Measurements from ENCODE around the gene ADARB1.
A peak's percentile ranks its signal among the peaks of the same experiment; 100 is the strongest.

ADARB1 gene

GRCh38 chr21:45104560-45104959 lies 30.2 kb downstream of the ADARB1 start:
- no peak for DNase-seq (ENCODE audit: insufficient read length)
- FAIRE-seq, result no peak
- no peak for TF ChIP-seq TAF1 (IDR thresholded peaks at IDR 0.05; ENCODE audit: borderline replicate concordance, low read depth, low read length)
- TF ChIP-seq POLR2AphosphoS5 (IDR thresholded peaks at IDR 0.05; ENCODE audit: low read depth, low read length), result no peak
- no peak for TF ChIP-seq POLR2A (IDR thresholded peaks at IDR 0.05; ENCODE audit: low read depth, low read length)

GRCh38 chr21:45105906-45106485 lies 31.6 kb downstream of the ADARB1 start:
- no peak for FAIRE-seq
- TF ChIP-seq TAF1 (IDR thresholded peaks at IDR 0.05; ENCODE audit: borderline replicate concordance, low read depth, low read length), result no peak
- no peak for TF ChIP-seq POLR2A (IDR thresholded peaks at IDR 0.05; ENCODE audit: low read depth, low read length)
- TF ChIP-seq POLR2AphosphoS5 (IDR thresholded peaks at IDR 0.05; ENCODE audit: low read depth, low read length), result no peak
- DNase-seq (ENCODE audit: insufficient read length), result no peak

- no peak for FAIRE-seq
- no peak for TF ChIP-seq TAF1 (IDR thresholded peaks at IDR 0.05; ENCODE audit: borderline replicate concordance, low read depth, low read length)
- TF ChIP-seq POLR2A (IDR thresholded peaks at IDR 0.05; ENCODE audit: low read depth, low read length), result no peak
- TF ChIP-seq POLR2AphosphoS5 (IDR thresholded peaks at IDR 0.05; ENCODE audit: low read depth, low read length), result no peak
- DNase-seq (ENCODE audit: insufficient read length), result no peak
Measured at GRCh38 chr21:45108034-45108790, 33.8 kb downstream of the ADARB1 start.

GRCh38 chr21:45108808-45109781 lies 34.7 kb downstream of the ADARB1 start:
- TF ChIP-seq POLR2A (IDR thresholded peaks at IDR 0.05; ENCODE audit: low read depth, low read length) (no peak), TAF1 (IDR thresholded peaks at IDR 0.05; ENCODE audit: borderline replicate concordance, low read depth, low read length) (no peak)
- FAIRE-seq (peak; percentile 14), DNase-seq (ENCODE audit: insufficient read length) (no peak)

- TF ChIP-seq POLR2AphosphoS5 (IDR thresholded peaks at IDR 0.05; ENCODE audit: low read depth, low read length) (no peak; the same call in 1 of the 2 replicates), TAF1 (IDR thresholded peaks at IDR 0.05; ENCODE audit: borderline replicate concordance, low read depth, low read length) (no peak), POLR2A (IDR thresholded peaks at IDR 0.05; ENCODE audit: low read depth, low read length) (no peak)
- DNase-seq (ENCODE audit: insufficient read length) (peak; percentile 58), FAIRE-seq (peak; percentile 87)
Measured at GRCh38 chr21:45109831-45110492, 35.6 kb downstream of the ADARB1 start.

- no peak for DNase-seq (ENCODE audit: insufficient read length)
- no peak for FAIRE-seq
- no peak for TF ChIP-seq POLR2AphosphoS5 (IDR thresholded peaks at IDR 0.05; ENCODE audit: low read depth, low read length)
- TF ChIP-seq TAF1 (IDR thresholded peaks at IDR 0.05; ENCODE audit: borderline replicate concordance, low read depth, low read length), result no peak
- TF ChIP-seq POLR2A (IDR thresholded peaks at IDR 0.05; ENCODE audit: low read depth, low read length), result no peak
Measured at GRCh38 chr21:45110873-45111624, 36.7 kb downstream of the ADARB1 start.

GRCh38 chr21:45111703-45112102 lies 37.3 kb downstream of the ADARB1 start:
- TF ChIP-seq POLR2A (IDR thresholded peaks at IDR 0.05; ENCODE audit: low read depth, low read length) (no peak), POLR2AphosphoS5 (IDR thresholded peaks at IDR 0.05; ENCODE audit: low read depth, low read length) (no peak), TAF1 (IDR thresholded peaks at IDR 0.05; ENCODE audit: borderline replicate concordance, low read depth, low read length) (no peak)
- no peak for DNase-seq (ENCODE audit: insufficient read length)
- no peak for FAIRE-seq

- TF ChIP-seq TAF1 (IDR thresholded peaks at IDR 0.05; ENCODE audit: borderline replicate concordance, low read depth, low read length) (no peak), POLR2A (IDR thresholded peaks at IDR 0.05; ENCODE audit: low read depth, low read length) (no peak), POLR2AphosphoS5 (IDR thresholded peaks at IDR 0.05; ENCODE audit: low read depth, low read length) (no peak)
- DNase-seq (ENCODE audit: insufficient read length), result no peak
- FAIRE-seq, result no peak
Measured at GRCh38 chr21:45112371-45112770, 38.0 kb downstream of the ADARB1 start.

GRCh38 chr21:45113543-45113942 lies 39.2 kb downstream of the ADARB1 start:
- FAIRE-seq (no peak), DNase-seq (ENCODE audit: insufficient read length) (no peak)
- TF ChIP-seq POLR2A (IDR thresholded peaks at IDR 0.05; ENCODE audit: low read depth, low read length), result no peak
- no peak for TF ChIP-seq TAF1 (IDR thresholded peaks at IDR 0.05; ENCODE audit: borderline replicate concordance, low read depth, low read length)
- TF ChIP-seq POLR2AphosphoS5 (IDR thresholded peaks at IDR 0.05; ENCODE audit: low read depth, low read length), result no peak

GRCh38 chr21:45114072-45114471 lies 39.7 kb downstream of the ADARB1 start:
- no peak for FAIRE-seq
- DNase-seq (ENCODE audit: insufficient read length), result no peak

More at GRCh38 chr21:45114072-45114471, 39.7 kb downstream of the ADARB1 start:
- TF ChIP-seq POLR2AphosphoS5 (IDR thresholded peaks at IDR 0.05; ENCODE audit: low read depth, low read length) (no peak), POLR2A (IDR thresholded peaks at IDR 0.05; ENCODE audit: low read depth, low read length) (no peak), TAF1 (IDR thresholded peaks at IDR 0.05; ENCODE audit: borderline replicate concordance, low read depth, low read length) (no peak)

Measured in GM12892 (cell line).